ENCODE measurements around the gene NRXN3. TPM values are rescaled to one million over a fixed set of nuclear protein-coding genes. Genes with fewer than 3 reads are reported as not detected.
"Not testable (repeated sequence)": the region's sequence is repeated elsewhere in the genome, so short reads cannot be mapped to it uniquely, and the experiment has no call there.

Gene NRXN3
- total and polyA plus RNA-seq, 2 experiments from 2014 or later: 5.7 to 7.1 TPM

GRCh38 chr14:79017561-79017960, 847.4 kb downstream of the NRXN3 start:
- Histone ChIP-seq H3K79me2 (no peaks in the 10 kb centered on the region), H3K36me3 (replicated peaks; ENCODE audit: insufficient read depth, low read depth) (no peaks in the 10 kb centered on the region), H3K9me2 (replicated peaks; ENCODE audit: insufficient read depth) (no peaks in the 10 kb centered on the region), H3K4me3 (no peak overlapping the region), H4K20me1 (ENCODE audit: insufficient read depth, poor library complexity, severe bottlenecking) (no peaks in the 10 kb centered on the region), H3K4me1 (ENCODE audit: insufficient read depth) (no peaks in the 10 kb centered on the region), H2AFZ (no peak overlapping the region), H3K4me2 (no peak overlapping the region), H3K27ac (no peak overlapping the region), H3K9me3 (ENCODE audit: low read depth) (no peaks in the 10 kb centered on the region), H3K27me3 (no peaks in the 10 kb centered on the region)
- TF ChIP-seq EZH2 (IDR thresholded peaks at IDR 0.05; ENCODE audit: borderline replicate concordance): no peak
- no peak for TF ChIP-seq EZH2phosphoT487 (IDR thresholded peaks at IDR 0.05; ENCODE audit: low read depth, severe bottlenecking, unreplicated experiment)
- no peak for TF ChIP-seq CTCF (IDR thresholded peaks at IDR 0.05; ENCODE audit: poor library complexity)
- 98% methylated on average over 4 of the region's 4 CpGs for WGBS (ENCODE audit: low lambda C conversion rate, missing lambda C conversion rate)
- DNase-seq (ENCODE audit: low spot score): no peak

GRCh38 chr14:79018836-79019235, 848.7 kb downstream of the NRXN3 start:
- Histone ChIP-seq H2AFZ (no peak overlapping the region), H3K4me1 (ENCODE audit: insufficient read depth) (no peaks in the 10 kb centered on the region), H3K4me2 (no peak overlapping the region), H3K9me2 (replicated peaks; ENCODE audit: insufficient read depth) (no peaks in the 10 kb centered on the region), H3K27ac (no peak overlapping the region), H3K79me2 (no peaks in the 10 kb centered on the region), H3K9me3 (ENCODE audit: low read depth) (no peaks in the 10 kb centered on the region), H3K36me3 (replicated peaks; ENCODE audit: insufficient read depth, low read depth) (no peaks in the 10 kb centered on the region), H3K4me3 (no peak overlapping the region), H4K20me1 (ENCODE audit: insufficient read depth, poor library complexity, severe bottlenecking) (no peaks in the 10 kb centered on the region), H3K27me3 (no peaks in the 10 kb centered on the region)
- TF ChIP-seq EZH2 (IDR thresholded peaks at IDR 0.05; ENCODE audit: borderline replicate concordance) (no peak), EZH2phosphoT487 (IDR thresholded peaks at IDR 0.05; ENCODE audit: low read depth, severe bottlenecking, unreplicated experiment) (no peak), CTCF (IDR thresholded peaks at IDR 0.05; ENCODE audit: poor library complexity) (no peak)
- 52% methylated on average over 2 of the region's 2 CpGs for WGBS (ENCODE audit: low lambda C conversion rate, missing lambda C conversion rate)
- no peak for DNase-seq (ENCODE audit: low spot score)

GRCh38 chr14:79019898-79020297, 849.7 kb downstream of the NRXN3 start:
- H2AFZ ChIP-seq; H3K27ac ChIP-seq; H3K36me3 ChIP-seq (replicated peaks; ENCODE audit: insufficient read depth, low read depth); H3K27me3 ChIP-seq; H3K4me3 ChIP-seq; DNase-seq (ENCODE audit: low spot score); H3K9me3 ChIP-seq (ENCODE audit: low read depth); H3K4me2 ChIP-seq; H3K4me1 ChIP-seq (ENCODE audit: insufficient read depth); H4K20me1 ChIP-seq (ENCODE audit: insufficient read depth, poor library complexity, severe bottlenecking); H3K79me2 ChIP-seq; H3K9me2 ChIP-seq (replicated peaks; ENCODE audit: insufficient read depth): not testable (repeated sequence)
- WGBS (ENCODE audit: low lambda C conversion rate, missing lambda C conversion rate): 83% methylated on average over 1 of the region's 1 CpG

GRCh38 chr14:79021766-79022165, 851.6 kb downstream of the NRXN3 start:
- H2AFZ ChIP-seq: no peak overlapping the region
- TF ChIP-seq CTCF (IDR thresholded peaks at IDR 0.05; ENCODE audit: poor library complexity): no peak
- TF ChIP-seq EZH2phosphoT487 (IDR thresholded peaks at IDR 0.05; ENCODE audit: low read depth, severe bottlenecking, unreplicated experiment): no peak
- TF ChIP-seq EZH2 (IDR thresholded peaks at IDR 0.05; ENCODE audit: borderline replicate concordance): no peak
- DNase-seq (ENCODE audit: low spot score): no peak
- H3K9me3 ChIP-seq (ENCODE audit: low read depth): peaks cover 4% of the 10 kb centered on the region
- H4K20me1 ChIP-seq (ENCODE audit: insufficient read depth, poor library complexity, severe bottlenecking): no peaks in the 10 kb centered on the region
- no peaks in the 10 kb centered on the region for H3K79me2 ChIP-seq
- no peaks in the 10 kb centered on the region for H3K27me3 ChIP-seq
- no peak overlapping the region for H3K27ac ChIP-seq
- 97% methylated on average over 1 of the region's 1 CpG for WGBS (ENCODE audit: low lambda C conversion rate, missing lambda C conversion rate)
- H3K36me3 ChIP-seq (replicated peaks; ENCODE audit: insufficient read depth, low read depth): no peaks in the 10 kb centered on the region
- no peak overlapping the region for H3K4me2 ChIP-seq
- no peak overlapping the region for H3K4me3 ChIP-seq
- no peaks in the 10 kb centered on the region for H3K9me2 ChIP-seq (replicated peaks; ENCODE audit: insufficient read depth)
- no peaks in the 10 kb centered on the region for H3K4me1 ChIP-seq (ENCODE audit: insufficient read depth)
